GM12892 (cell line): ENCODE measurements around the gene SGTB.
"Not testable (repeated sequence)": the region's sequence is repeated elsewhere in the genome, so short reads cannot be mapped to it uniquely, and the experiment has no call there.

ENCODE experiments used
- DNase-seq: peaks from one replicate; pipeline ENCODE4 v3.0.0; 2011; ENCODE audit not compliant: insufficient read length
- FAIRE-seq: peaks from 2 replicates; lab custom pipeline; 2011; peaks lifted over from hg19 to GRCh38; lab: Jason Lieb, UNC
- POLR2A ChIP-seq: IDR thresholded peaks from 2 replicates; pipeline ENCODE4 v1.6.1; 2011; ENCODE audit warnings: low read depth, low read length, control low read depth
- POLR2AphosphoS5 ChIP-seq: IDR thresholded peaks from 2 replicates; pipeline ENCODE4 v1.6.1; 2011; ENCODE audit warnings: low read depth, low read length, control low read depth
- TAF1 ChIP-seq: IDR thresholded peaks from 2 replicates; pipeline ENCODE4 v1.6.1; 2011; ENCODE audit warnings: low read depth, mild to moderate bottlenecking, control low read depth, low read length, borderline replicate concordance

Gene SGTB

GRCh38 chr5:65750938-65751337 is 29.0 kb upstream of the SGTB start:
- TF ChIP-seq POLR2A = no peak
- no peak for TF ChIP-seq POLR2AphosphoS5
- FAIRE-seq (no peak), DNase-seq (no peak)

GRCh38 chr5:65749956-65750355 is 28.0 kb upstream of the SGTB start:
- FAIRE-seq = no peak
- no peak for DNase-seq
- TF ChIP-seq POLR2A (no peak), TAF1 (no peak), POLR2AphosphoS5 (no peak)

- FAIRE-seq (no peak), DNase-seq (no peak)
- TF ChIP-seq POLR2AphosphoS5 (no peak), POLR2A (no peak), TAF1 (no peak)
Observed at GRCh38 chr5:65749221-65749844, 27.4 kb upstream of the SGTB start.

DNA sequence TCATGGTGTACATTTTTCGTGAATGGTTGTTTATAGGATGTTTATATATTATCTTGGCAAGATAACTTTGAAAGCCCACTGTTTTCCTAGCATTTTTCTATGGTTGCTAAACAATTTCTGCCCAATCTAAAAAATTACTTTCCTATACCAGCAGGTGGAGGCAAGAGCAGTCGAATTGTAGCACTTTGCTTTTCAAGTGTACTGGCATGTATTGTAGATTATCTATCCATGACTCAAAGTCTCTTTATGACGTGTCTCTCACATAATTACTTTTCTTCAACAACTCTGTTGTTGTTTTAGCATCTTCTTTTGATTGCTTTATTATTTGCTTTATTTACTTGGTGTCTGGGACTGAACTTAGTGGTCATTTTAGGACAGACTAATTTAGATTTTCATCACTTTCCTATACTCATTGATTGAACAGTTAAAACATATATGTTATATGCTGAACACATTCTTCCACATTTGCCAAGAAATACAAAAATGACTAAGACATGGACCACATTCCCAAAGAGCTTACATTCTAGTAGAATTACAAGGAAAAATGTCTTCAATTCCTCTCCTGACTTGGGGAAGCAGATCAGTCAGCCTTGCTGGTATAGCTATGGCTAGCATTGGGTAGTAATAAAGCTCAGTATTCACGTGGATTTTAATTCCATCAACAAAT is 20.8 kb upstream of the SGTB start:
- peak; percentile 65 for FAIRE-seq

DNA sequence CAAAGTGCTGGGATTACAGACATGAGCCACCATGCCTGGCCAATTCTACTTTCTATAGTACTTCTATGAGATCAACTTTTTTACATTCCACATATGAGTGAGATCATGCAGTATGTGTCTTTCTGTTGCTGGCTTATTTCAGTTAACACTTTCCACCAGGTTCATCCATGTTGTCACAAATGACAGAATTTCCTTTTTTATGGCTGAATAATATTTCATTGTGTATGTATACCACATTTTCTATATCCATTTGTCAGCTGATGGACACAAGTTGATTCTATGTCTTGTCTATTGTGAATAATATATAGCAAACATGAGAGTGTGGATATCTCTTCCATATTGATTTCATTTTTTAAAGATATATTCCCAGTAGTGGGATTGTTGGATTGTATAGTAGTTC is 17.3 kb upstream of the SGTB start:
- FAIRE-seq = no peak

More for the DNA sequence above, 20.8 kb upstream of the SGTB start:
- DNase-seq = peak; percentile 9
- TF ChIP-seq POLR2A (no peak), POLR2AphosphoS5 (no peak), TAF1 (no peak)

GRCh38 chr5:65738305-65738704 is 16.4 kb upstream of the SGTB start:
- TF ChIP-seq TAF1 = no peak
- TF ChIP-seq POLR2A = no peak
- no peak for TF ChIP-seq POLR2AphosphoS5
- FAIRE-seq (no peak), DNase-seq (no peak)

More for the DNA sequence above, 17.3 kb upstream of the SGTB start:
- DNase-seq = no peak
- no peak for TF ChIP-seq POLR2AphosphoS5
- no peak for TF ChIP-seq POLR2A
- no peak for TF ChIP-seq TAF1

DNA sequence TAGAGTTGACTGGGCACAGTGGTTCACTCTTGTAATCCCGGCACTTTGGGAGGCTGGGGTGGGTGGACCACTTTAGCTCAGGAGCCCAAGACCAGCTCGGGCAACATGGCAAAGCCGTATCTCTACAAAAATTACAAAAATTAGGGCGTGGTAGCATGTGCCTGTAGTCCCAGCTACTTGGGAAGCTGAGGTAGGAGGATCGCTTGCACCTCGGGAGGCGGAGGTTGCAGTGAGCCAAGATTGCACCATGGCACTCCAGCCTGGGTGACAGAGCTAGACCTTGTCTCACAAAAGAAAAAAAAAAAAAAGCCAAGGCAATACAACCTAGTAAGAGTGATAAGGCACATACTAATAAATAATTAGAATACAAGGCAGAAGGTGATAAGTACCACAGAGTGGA is 15.9 kb upstream of the SGTB start:
- TF ChIP-seq POLR2A (no peak), TAF1 (no peak), POLR2AphosphoS5 (no peak)
- no peak for DNase-seq
- no peak for FAIRE-seq

- FAIRE-seq = no peak
- DNase-seq = no peak
- TF ChIP-seq POLR2AphosphoS5 = no peak
- TF ChIP-seq TAF1 = no peak
- TF ChIP-seq POLR2A = no peak
Observed at GRCh38 chr5:65736011-65736410, 14.1 kb upstream of the SGTB start.

GRCh38 chr5:65734921-65735320 is 13.0 kb upstream of the SGTB start:
- TF ChIP-seq POLR2A (no peak), POLR2AphosphoS5 (no peak), TAF1 (no peak)
- FAIRE-seq = no peak
- DNase-seq = no peak

- FAIRE-seq = not testable (repeated sequence)
Observed at GRCh38 chr5:65734196-65734775, 12.4 kb upstream of the SGTB start.

DNA sequence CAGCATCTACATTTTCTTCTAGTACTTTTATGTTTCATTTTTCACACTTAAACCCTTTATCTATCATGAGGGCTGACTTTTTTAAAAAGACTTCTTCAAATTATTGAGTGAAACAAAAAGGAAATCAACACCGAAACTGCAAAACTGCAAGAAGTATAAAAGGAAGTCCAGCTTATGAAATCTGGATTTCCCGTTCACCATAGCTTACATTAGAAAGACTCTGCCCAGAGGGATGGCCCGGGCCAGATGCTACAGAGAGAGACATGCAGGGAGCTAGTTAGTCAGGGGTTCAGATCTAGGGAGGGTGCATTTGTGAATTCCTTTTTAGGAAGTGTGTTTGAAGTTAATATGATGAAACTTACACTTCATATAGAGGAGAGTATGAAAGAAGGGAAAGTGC is 10.1 kb upstream of the SGTB start:
- FAIRE-seq, DNase-seq: not testable (repeated sequence)

More at GRCh38 chr5:65734196-65734775, 12.4 kb upstream of the SGTB start:
- not testable (repeated sequence) for DNase-seq

- no peak for FAIRE-seq
- DNase-seq = no peak
- TF ChIP-seq POLR2AphosphoS5 (no peak), POLR2A (no peak), TAF1 (no peak)
Observed at GRCh38 chr5:65730910-65731309, 9.0 kb upstream of the SGTB start.

GRCh38 chr5:65728218-65728617 is 6.3 kb upstream of the SGTB start:
- TF ChIP-seq POLR2AphosphoS5 (no peak), POLR2A (no peak), TAF1 (no peak)
- DNase-seq (no peak), FAIRE-seq (no peak)
